Activated T-helper 1 cell treated with Interleukin-2 at 50 U/mL for 16 hours (primary cell): ENCODE data around the gene TNIP1.

Source experiments
- DNase-seq: peaks from one replicate; pipeline ENCODE4 v3.0.0-alpha.2; 2020; ENCODE audit warnings: low read depth

Gene TNIP1

DNA sequence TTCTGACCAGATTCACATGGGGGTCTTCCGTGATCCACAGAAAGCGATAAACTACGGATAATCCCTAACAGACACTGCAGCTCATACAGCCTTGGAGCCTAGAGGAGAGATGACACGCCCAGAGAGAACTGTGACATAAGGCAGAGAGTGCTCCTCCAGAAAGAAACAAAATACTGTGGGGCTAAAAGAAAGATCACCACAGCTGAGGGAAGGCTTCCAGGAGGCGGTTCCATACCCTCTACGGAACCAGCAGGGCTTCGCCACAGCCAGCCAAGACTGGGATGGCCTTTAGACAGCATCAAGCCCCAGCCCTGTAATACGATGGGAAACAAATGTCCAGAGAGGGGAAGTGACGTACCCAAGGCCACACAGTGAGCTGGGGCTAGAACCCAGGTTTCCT, 41.2 kb downstream of the TNIP1 start:
- no peak for DNase-seq

DNA sequence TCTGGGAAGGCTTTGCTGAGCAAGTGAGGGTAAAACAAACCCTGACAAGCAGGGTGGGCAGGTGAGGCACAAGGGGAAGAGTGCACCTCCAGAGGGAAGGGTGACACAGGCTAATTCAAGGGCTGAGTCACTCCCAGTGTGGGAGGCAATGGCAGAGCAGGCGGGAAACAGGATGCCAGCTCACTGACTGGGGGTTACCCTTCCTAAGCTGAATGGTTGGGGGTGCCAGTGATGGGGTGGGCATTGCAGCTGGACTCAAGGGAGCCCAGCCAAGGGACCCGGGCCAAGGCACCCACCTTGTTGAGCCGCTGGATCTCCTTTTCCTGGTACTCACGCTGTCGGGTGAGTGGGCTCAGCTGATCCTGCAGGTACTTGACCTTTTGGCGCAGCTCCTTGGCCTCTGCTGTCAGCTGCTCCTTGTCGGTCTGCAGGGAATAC, 42.0 kb downstream of the TNIP1 start:
- no peak for DNase-seq

GRCh38 chr5:151038412-151038745, 42.5 kb downstream of the TNIP1 start:
- DNase-seq, result no peak

DNA sequence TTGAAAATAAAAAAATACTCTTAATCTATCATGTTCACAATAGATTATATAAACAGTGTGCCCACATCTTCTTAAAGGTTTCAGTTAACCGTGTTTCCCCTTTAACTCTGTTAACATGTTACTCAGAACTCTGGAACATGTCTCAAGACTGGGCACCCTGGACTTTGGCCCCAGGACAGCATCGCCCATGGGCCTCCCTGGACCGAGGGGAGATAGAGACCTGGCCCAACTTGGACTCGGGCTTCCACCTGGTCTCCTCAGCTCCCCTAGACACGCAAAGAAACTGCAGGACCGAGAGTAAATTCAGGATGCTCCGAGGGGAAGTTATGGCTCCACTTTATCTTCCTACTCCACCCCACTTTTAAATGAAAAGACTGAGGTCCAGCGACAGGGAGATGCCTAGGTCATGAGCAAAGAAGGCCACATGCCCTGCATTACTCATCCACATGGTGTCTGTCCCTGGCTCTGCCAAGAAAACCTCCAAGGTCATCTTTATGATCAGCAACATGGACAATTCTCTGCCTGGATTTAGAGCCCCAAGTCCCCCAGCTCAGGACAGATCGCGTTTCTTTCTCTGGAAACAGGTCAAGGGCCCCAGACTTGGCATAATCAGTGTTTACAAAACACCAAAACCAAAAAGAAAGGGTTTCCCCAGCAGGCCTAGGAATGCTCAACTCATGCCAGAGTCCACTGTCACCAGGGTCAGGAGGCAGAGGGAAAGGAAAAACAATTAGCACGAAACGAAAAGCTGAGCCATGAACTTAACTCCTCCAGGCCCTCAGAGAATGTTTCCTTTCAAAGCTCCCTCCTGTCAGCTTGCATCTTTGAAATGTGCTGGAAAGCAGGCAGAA, 43.0 kb downstream of the TNIP1 start:
- DNase-seq, result no peak

GRCh38 chr5:151036556-151036955, 44.3 kb downstream of the TNIP1 start:
- DNase-seq, result no peak

GRCh38 chr5:151034422-151035379, 46.1 kb downstream of the TNIP1 start:
- DNase-seq, result no peak

GRCh38 chr5:151033217-151033934, 47.5 kb downstream of the TNIP1 start:
- no peak for DNase-seq

- no peak for DNase-seq
These were observed 49.3 kb downstream of the TNIP1 start for GRCh38 chr5:151031554-151031953.

DNA sequence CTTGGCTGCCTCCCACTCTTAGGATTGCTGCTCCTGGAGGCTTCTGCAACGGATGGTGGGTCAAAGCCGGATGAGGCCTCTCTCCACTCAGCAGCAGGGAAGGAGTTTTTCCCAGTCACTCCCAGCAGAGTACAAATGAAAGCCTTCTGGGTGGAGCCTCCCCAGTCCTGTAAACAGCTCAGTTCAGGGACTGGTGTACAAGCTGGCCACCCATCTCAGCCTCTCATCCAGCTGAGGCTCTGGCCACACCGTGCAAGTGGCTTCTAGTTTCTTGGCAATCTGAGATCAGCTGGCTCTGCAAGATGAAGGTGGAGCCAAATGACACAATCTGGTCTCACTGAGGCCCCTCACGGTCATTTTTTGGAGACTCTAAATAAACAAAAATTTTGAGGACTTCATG, 50.5 kb downstream of the TNIP1 start:
- no peak for DNase-seq

DNA sequence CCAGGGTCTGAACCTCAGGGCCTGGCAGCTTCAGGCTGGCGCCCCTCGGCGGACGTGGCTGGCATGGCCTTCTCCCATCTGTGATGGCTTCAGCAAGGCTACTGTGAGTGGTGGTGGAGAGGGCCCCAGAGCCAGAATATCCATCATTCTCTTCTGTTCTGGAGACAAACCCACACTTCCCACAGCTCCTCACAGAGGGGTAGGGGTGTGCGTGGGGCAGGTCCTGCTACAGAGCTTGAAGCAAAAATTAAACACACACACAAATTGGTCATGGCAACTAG, 50.8 kb downstream of the TNIP1 start:
- DNase-seq, result no peak

GRCh38 chr5:151029179-151030055, 51.4 kb downstream of the TNIP1 start:
- no peak for DNase-seq

DNA sequence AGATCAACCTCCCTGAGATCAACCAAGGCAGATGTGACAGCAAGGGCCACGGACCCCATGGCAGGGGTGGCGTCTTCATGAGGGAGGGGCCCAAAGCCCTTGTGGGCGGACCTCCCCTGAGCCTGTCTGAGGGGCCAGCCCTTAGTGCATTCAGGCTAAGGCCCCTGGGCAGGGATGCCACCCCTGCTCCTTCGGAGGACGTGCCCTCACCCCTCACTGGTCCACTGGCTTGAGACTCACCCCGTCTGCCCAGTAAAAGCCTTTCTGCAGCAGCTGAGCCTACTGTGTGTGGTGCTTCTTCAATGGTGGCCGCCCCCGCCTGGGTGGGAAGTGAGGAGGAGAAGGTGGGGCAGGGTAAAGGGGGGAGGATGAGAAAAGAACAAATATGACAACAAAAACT, 52.1 kb downstream of the TNIP1 start:
- DNase-seq, result no peak

- DNase-seq, result no peak
These were observed 52.8 kb downstream of the TNIP1 start for GRCh38 chr5:151027961-151028479.

DNA sequence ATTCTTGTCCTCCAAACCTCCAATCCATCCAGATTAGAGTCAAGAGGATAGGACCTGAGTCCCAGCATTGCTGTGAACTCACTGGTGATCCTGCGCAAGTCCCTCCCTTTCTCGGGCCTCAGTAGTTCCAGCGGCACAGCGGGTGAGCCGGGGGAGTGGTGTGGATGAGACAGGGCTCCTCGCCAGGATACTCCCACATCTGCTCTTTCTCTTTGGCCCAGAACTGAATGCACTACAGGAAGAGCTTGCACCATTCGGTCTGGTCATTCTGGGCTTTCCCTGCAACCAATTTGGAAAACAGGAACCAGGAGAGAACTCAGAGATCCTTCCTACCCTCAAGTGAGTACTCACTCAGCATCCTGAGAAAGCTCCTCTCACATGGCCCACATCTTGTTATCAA, 54.2 kb downstream of the TNIP1 start:
- no peak for DNase-seq

- no peak for DNase-seq
These were observed 54.7 kb downstream of the TNIP1 start for GRCh38 chr5:151026088-151026487.

DNA sequence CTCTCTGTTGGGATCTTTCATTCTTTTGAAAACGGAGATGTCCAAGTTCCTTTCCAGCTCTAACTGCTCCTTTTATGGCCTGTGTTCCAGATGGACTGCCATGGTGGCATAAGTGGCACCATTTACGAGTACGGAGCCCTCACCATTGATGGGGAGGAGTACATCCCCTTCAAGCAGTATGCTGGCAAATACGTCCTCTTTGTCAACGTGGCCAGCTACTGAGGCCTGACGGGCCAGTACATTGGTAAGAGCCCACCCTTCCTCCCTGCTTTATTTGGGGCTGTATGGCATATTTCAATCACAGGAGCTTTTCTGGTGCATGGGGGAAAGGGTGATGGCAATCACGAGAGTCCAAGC, 55.6 kb downstream of the TNIP1 start:
- DNase-seq, result no peak

- DNase-seq, result no peak
These were observed 56.2 kb downstream of the TNIP1 start for GRCh38 chr5:151024440-151025249.

DNA sequence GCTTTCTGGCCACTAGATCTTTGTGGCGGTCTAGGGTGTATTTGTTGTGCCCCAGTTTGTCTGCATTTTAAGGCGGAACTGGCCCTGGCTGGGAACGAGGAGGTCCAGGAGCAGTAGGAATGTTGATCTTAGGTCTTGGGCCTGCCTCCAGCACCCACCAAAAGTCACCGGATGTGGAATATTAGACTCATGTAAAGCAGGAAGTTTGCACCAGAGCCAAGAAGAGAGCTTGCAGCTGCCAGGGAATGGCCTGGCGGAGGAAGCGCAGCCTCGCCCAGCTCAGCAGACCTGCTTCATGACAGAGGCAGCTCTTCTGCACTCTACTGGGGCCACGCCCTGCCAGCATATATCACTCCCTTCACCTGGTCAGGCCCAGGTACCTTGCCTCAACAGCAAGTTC, 57.2 kb downstream of the TNIP1 start:
- no peak for DNase-seq

DNA sequence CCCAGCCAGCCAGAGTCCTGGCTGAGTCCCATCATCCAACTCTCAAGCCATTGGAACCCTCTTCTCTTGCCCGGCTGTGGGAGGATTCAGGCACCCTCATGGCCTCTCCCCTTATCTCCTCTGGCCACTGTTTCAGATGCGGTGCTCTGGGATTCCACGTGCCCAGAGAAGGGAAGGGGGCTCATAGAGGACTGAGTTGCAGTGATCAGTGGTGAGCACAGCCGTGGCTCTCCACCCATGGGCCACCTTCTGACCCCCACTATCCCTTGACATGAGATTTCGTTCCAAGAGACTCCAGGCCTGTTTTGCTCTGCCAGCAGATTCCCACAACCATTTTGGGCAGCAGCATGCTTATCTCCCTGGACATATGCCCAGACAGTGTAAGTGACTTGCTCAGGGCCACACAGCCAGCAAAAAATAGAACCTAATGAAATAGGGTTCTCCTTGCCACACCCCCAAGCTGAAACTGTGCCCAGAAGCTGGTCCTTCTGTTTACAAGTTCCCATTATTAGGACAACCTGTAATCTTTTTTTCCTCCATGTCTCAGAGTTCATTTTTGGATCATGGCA, 57.7 kb downstream of the TNIP1 start:
- no peak for DNase-seq

DNA sequence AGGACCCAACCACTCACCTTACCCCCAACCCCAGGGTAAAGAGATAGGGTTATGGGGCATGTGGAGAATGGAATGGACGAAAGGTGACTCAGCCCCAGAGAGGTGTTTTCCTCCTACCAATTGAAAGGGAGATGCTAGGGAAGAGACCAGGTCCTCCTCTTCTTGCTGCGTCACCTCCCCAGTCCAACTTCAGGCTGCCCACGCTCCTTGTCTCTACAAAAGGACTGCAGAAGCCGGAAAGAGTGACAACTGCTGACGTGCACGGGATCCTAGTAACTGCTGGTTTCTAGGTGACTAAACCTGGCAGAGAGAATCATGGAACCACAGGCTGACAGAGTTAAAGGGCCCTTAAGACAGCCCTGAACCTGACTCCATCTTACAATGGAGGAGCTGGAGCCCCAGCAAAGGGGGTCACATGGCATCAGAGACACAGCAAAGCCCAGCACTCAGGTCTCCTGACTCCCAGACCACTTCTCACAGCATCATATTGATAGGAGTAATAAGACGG, 58.3 kb downstream of the TNIP1 start:
- no peak for DNase-seq
